ENCODE results near the gene TENT4A.

TENT4A gene

DNA sequence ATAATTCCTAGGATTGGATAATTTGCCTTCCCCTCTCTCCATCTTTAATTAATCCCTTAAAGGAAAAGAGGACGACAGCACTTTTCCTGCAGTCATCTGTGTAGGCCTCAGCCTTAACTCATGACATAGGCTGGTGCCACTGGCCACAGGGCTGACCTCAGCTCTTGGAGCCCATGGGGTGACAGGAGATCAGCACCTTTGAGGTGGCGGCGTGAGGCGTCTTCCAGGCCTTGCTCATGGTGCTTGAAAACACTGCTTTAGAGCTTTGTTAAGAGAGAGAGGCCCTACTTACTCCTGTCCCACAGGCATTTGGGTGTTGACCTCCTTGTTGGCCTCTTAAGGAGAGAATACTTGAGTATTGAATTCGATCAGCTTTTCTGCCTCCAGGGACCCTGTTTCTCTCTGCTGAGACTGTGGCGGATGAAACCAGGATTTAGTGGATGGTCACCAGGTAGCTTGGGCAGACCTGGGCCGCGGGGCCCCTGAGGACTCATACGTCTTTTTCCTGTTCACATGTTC, 23.4 kb downstream of the TENT4A start:
- Mint-ChIP-seq H3K9me3 (no peaks in the 10 kb centered on the region), H3K4me1 (ENCODE audit: low read depth) (peaks cover 53% of the 10 kb centered on the region), H3K36me3 (ENCODE audit: low read depth) (peaks cover 68% of the 10 kb centered on the region)

DNA sequence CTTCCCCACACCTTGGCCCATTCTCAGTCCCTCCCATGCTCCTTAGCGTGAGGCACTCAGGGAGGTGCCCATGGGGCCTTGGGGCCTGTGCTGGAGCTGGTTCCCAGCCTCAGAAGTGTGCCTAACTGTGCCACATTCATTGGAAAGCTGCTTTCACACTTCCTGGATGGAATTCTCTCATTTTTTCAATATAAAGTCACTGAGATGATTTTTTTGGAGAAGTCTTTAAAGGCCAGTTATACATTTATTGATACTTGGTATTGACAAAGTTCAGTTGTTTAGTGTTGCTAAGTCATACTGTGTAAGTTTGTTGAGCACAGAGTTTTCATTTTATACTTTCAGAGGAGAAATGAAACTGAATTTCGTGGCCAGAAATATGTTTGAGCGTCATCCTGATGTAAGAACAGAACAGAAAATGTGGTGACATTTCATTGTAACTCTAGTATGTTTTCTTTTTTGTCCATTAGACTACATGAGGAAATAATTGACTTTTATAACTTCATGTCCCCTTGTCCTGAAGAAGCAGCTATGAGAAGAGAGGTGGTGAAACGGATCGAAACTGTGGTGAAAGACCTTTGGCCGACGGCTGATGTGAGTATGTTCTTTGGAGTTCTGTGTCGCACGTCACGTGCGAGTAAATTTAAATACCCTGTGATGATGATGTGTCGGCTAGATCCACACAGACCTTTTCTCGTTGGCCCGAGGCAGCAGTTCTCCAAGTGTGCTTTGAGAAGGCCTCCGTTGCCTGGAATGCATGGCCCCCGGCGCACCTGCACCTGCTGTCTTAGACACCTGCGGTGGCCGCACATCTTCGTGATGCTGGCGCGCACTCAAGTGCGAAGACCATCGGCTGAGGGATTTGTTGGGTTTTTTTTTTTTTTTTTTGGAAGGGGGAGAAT, 24.1 kb downstream of the TENT4A start:
- Mint-ChIP-seq H3K4me1 (ENCODE audit: low read depth) (peaks cover 46% of the 10 kb centered on the region), H3K27me3 (no peaks in the 10 kb centered on the region), H3K9me3 (no peaks in the 10 kb centered on the region), H3K4me3 (no peak overlapping the region), H3K36me3 (ENCODE audit: low read depth) (peaks cover 75% of the 10 kb centered on the region), H3K27ac (peak overlapping the region; percentile 56)
- intact Hi-C loops (cut with micrococcal nuclease) = no loop called here

More for the DNA sequence above, 23.4 kb downstream of the TENT4A start:
- H3K27ac Mint-ChIP-seq = peak overlapping the region; percentile 56
- H3K27me3 Mint-ChIP-seq = no peaks in the 10 kb centered on the region
- no peak overlapping the region for H3K4me3 Mint-ChIP-seq
- intact Hi-C loops (cut with micrococcal nuclease) = no loop called here

DNA sequence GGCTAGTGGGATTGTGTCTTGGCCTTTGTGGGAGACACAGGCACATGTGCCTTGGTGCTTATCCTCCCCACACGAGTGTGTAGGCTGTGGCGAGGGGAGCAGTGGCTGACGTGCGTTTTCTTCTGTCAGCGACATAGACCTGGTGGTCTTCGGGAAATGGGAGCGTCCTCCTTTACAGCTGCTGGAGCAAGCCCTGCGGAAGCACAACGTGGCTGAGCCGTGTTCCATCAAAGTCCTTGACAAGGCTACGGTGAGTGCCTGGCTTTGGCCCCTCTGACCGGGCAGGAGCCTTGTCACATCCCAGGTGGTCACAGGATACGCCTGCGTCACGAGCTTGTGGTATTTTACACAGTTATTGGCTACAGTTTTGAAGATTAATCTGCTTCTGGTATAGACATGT, 26.4 kb downstream of the TENT4A start:
- no peaks in the 10 kb centered on the region for H3K9me3 Mint-ChIP-seq
- H3K36me3 Mint-ChIP-seq (ENCODE audit: low read depth) = peaks cover 82% of the 10 kb centered on the region

DNA sequence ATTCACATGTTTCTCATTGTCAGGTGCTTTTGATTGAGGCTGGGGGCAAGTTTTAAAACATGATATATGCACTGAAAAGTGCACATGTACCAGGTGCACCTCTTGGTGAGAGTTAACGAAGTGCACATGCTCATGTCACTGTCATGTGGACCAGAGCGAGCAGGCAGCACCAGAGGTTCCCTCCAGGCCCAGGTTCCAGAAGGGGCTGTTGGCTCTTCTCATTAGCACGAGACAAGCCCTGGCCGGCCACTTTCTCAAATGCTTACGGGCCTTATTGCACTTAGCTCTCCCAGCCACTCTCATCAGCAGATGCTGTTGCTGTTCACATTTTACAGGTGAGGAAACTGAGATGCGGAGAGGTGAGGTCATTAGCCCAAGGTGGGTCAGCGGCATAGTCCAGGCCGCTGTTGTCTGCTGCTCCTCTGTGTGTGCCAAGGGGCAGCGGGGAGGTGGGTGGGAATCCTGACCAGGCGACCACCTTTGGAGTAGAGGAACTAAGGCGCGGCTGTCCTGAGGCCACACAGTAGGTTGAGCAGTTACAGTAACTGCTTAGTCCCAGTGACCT, 27.4 kb downstream of the TENT4A start:
- H3K9me3 Mint-ChIP-seq = no peaks in the 10 kb centered on the region
- intact Hi-C loops (cut with micrococcal nuclease) = loop anchor here (10.0 kb wide), 1 partner anchor 366 kb away; the partner anchor contains the start of gene MED10
- no peak overlapping the region for H3K27ac Mint-ChIP-seq
- peaks cover 19% of the 10 kb centered on the region for H3K4me1 Mint-ChIP-seq (ENCODE audit: low read depth)
- H3K36me3 Mint-ChIP-seq (ENCODE audit: low read depth) = peaks cover 88% of the 10 kb centered on the region
- H3K4me3 Mint-ChIP-seq = no peak overlapping the region
- H3K27me3 Mint-ChIP-seq = no peaks in the 10 kb centered on the region

More for the DNA sequence above, 26.4 kb downstream of the TENT4A start:
- Mint-ChIP-seq H3K27me3 (no peaks in the 10 kb centered on the region), H3K4me1 (ENCODE audit: low read depth) (peaks cover 29% of the 10 kb centered on the region), H3K4me3 (no peak overlapping the region), H3K27ac (no peak overlapping the region)
- intact Hi-C loops (cut with micrococcal nuclease) = loop anchor here (10.0 kb wide), 1 partner anchor 365 kb away; the partner anchor contains the start of gene MED10

DNA sequence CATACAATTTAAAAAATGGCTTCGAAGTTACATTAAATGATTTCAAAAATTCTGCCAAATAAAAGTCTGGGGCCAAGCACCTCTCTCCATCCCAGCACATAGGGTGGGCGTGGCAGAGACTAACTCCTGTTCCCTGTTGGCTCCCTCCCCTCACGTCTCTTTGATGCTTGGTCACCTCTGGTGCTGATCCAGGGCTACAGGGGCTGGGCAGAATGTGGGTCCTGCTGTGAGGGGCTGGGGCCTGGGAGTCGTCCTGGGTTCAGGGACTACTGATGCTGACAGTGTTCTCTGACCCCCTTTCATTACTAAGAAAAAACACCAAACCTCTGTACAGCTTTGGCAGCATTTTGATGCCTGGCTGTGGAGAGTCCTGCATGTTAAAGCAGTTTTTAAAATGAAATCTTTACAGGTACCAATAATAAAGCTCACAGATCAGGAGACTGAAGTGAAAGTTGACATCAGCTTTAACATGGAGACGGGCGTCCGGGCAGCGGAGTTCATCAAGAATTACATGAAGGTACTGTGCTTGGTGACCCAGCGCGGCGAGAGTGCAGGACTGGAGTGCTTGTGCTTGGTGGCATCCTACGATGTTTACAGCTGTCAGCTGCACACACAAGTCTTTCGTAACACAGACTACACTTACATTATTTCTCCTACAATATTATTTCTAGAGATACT, 29.0 kb downstream of the TENT4A start:
- H3K36me3 Mint-ChIP-seq (ENCODE audit: low read depth) = peaks cover 94% of the 10 kb centered on the region
- H3K27ac Mint-ChIP-seq = no peak overlapping the region
- intact Hi-C loops (cut with micrococcal nuclease) = loop anchor here (10.0 kb wide), 1 partner anchor 367 kb away; the partner anchor contains the start of gene MED10
- no peaks in the 10 kb centered on the region for H3K27me3 Mint-ChIP-seq
- no peaks in the 10 kb centered on the region for H3K9me3 Mint-ChIP-seq
- H3K4me3 Mint-ChIP-seq = no peak overlapping the region
- peaks cover 5% of the 10 kb centered on the region for H3K4me1 Mint-ChIP-seq (ENCODE audit: low read depth)

- Mint-ChIP-seq H3K27me3 (no peaks in the 10 kb centered on the region), H3K27ac (peak overlapping the region; percentile 14), H3K36me3 (ENCODE audit: low read depth) (peaks cover 94% of the 10 kb centered on the region), H3K4me1 (ENCODE audit: low read depth) (no peaks in the 10 kb centered on the region), H3K4me3 (no peak overlapping the region), H3K9me3 (no peaks in the 10 kb centered on the region)
- intact Hi-C loops (cut with micrococcal nuclease) = loop anchor here (10.0 kb wide), 1 partner anchor 368 kb away; the partner anchor contains the start of gene MED10
Observed at GRCh38 chr5:6743161-6743560, 29.9 kb downstream of the TENT4A start.

- intact Hi-C loops (cut with micrococcal nuclease) = loop anchor here (2.0 to 10.0 kb wide), 3 partner anchors 33 to 370 kb away; partner anchors contain the start of genes MED10 and TENT4A
- Mint-ChIP-seq H3K4me1 (ENCODE audit: low read depth) (no peaks in the 10 kb centered on the region), H3K9me3 (no peaks in the 10 kb centered on the region), H3K36me3 (ENCODE audit: low read depth) (peaks cover 92% of the 10 kb centered on the region), H3K27ac (no peak overlapping the region), H3K4me3 (no peak overlapping the region), H3K27me3 (no peaks in the 10 kb centered on the region)
Observed at GRCh38 chr5:6744841-6745705, 31.8 kb downstream of the TENT4A start.

- Mint-ChIP-seq H3K27me3 (no peaks in the 10 kb centered on the region), H3K4me3 (no peak overlapping the region), H3K36me3 (ENCODE audit: low read depth) (peaks cover 92% of the 10 kb centered on the region), H3K27ac (no peak overlapping the region), H3K4me1 (ENCODE audit: low read depth) (no peaks in the 10 kb centered on the region), H3K9me3 (no peaks in the 10 kb centered on the region)
- intact Hi-C loops (cut with micrococcal nuclease) = loop anchor here (2.0 to 10.0 kb wide), 3 partner anchors 33 to 371 kb away; partner anchors contain the start of genes MED10 and TENT4A
Observed at GRCh38 chr5:6745706-6746222, 32.5 kb downstream of the TENT4A start.

DNA sequence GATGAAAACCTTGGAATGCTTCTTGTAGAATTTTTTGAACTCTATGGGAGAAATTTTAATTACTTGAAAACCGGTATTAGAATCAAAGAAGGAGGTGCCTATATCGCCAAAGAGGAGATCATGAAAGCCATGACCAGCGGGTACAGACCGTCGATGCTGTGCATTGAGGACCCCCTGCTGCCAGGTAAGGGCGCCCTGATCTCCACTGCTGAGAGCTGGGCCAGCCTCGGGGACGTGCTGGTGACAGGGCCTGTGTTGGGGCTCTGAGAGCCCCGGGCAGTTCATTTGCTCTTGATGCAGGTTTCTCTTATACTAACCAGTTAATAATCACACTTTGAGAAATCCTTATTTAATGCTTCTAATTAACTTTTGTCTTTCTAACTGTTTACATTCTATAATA, 33.0 kb downstream of the TENT4A start:
- intact Hi-C loops (cut with micrococcal nuclease) = loop anchor here (5.0 to 10.0 kb wide), 2 partner anchors 34 to 371 kb away; partner anchors contain the start of genes MED10 and TENT4A
- no peaks in the 10 kb centered on the region for H3K4me1 Mint-ChIP-seq (ENCODE audit: low read depth)
- H3K4me3 Mint-ChIP-seq = no peak overlapping the region
- no peaks in the 10 kb centered on the region for H3K27me3 Mint-ChIP-seq
- peaks cover 92% of the 10 kb centered on the region for H3K36me3 Mint-ChIP-seq (ENCODE audit: low read depth)
- no peak overlapping the region for H3K27ac Mint-ChIP-seq
- no peaks in the 10 kb centered on the region for H3K9me3 Mint-ChIP-seq

GRCh38 chr5:6747103-6747502, 33.9 kb downstream of the TENT4A start:
- no peak overlapping the region for H3K27ac Mint-ChIP-seq
- intact Hi-C loops (cut with micrococcal nuclease) = loop anchor here (5.0 to 10.0 kb wide), 2 partner anchors 35 to 372 kb away; partner anchors contain the start of genes MED10 and TENT4A
- H3K4me1 Mint-ChIP-seq (ENCODE audit: low read depth) = no peaks in the 10 kb centered on the region
- peaks cover 92% of the 10 kb centered on the region for H3K36me3 Mint-ChIP-seq (ENCODE audit: low read depth)
- H3K27me3 Mint-ChIP-seq = no peaks in the 10 kb centered on the region
- no peak overlapping the region for H3K4me3 Mint-ChIP-seq
- no peaks in the 10 kb centered on the region for H3K9me3 Mint-ChIP-seq

GRCh38 chr5:6748142-6748541, 34.9 kb downstream of the TENT4A start:
- H3K27me3 Mint-ChIP-seq = no peaks in the 10 kb centered on the region
- H3K36me3 Mint-ChIP-seq (ENCODE audit: low read depth) = peaks cover 92% of the 10 kb centered on the region
- no peak overlapping the region for H3K27ac Mint-ChIP-seq
- no peaks in the 10 kb centered on the region for H3K4me1 Mint-ChIP-seq (ENCODE audit: low read depth)
- intact Hi-C loops (cut with micrococcal nuclease) = loop anchor here (5.0 to 10.0 kb wide), 2 partner anchors 36 to 373 kb away; partner anchors contain the start of genes MED10 and TENT4A
- H3K4me3 Mint-ChIP-seq = no peak overlapping the region
- no peaks in the 10 kb centered on the region for H3K9me3 Mint-ChIP-seq

- Mint-ChIP-seq H3K4me3 (no peak overlapping the region), H3K4me1 (ENCODE audit: low read depth) (peaks cover 5% of the 10 kb centered on the region), H3K9me3 (no peaks in the 10 kb centered on the region), H3K27me3 (no peaks in the 10 kb centered on the region), H3K36me3 (ENCODE audit: low read depth) (peaks cover 93% of the 10 kb centered on the region), H3K27ac (no peak overlapping the region)
- intact Hi-C loops (cut with micrococcal nuclease) = loop anchor here (5.0 to 10.0 kb wide), 2 partner anchors 37 to 374 kb away; partner anchors contain the start of genes MED10 and TENT4A
Observed at GRCh38 chr5:6749026-6749716, 35.9 kb downstream of the TENT4A start.

All from dendritic cell treated with granulocyte-macrophage colony-stimulating factor and Interleukin-4, amounts not matched to agents 40 ng/mL and 50 ng/mL, for 4 days (primary cell).